GM06990 (cell line): ENCODE results near the gene IFITM1.

ENCODE experiments used
- DNase-seq: peaks from one replicate; pipeline ENCODE4 v3.0.0-alpha.2; 2011; ENCODE audit not compliant: insufficient read length; ENCODE audit errors: extremely low read depth
- H3K27me3 ChIP-seq: replicated peaks from 2 replicates; pipeline ENCODE4 v1.6.0; 2011; ENCODE audit warnings: low read length; ENCODE audit not compliant: control insufficient read depth, insufficient read depth
- H3K36me3 ChIP-seq: 2 replicates; pipeline ENCODE4 v1.5.1; 2011; ENCODE audit warnings: low read length; ENCODE audit not compliant: control insufficient read depth, insufficient read depth
- H3K4me3 ChIP-seq: replicated peaks from 2 replicates; pipeline ENCODE4 v1.5.1; 2011; ENCODE audit warnings: low read depth, mild to moderate bottlenecking, control low read depth, low read length
- TF ChIP-seq, protein P1 (sequence below): IDR thresholded peaks from 2 replicates; pipeline ENCODE4 v1.5.1; 2011; ENCODE audit warnings: low read length, control low read depth, mild to moderate bottlenecking, inconsistent platforms; ENCODE audit not compliant: insufficient read depth, poor library complexity, severe bottlenecking

IFITM1 gene

DNA sequence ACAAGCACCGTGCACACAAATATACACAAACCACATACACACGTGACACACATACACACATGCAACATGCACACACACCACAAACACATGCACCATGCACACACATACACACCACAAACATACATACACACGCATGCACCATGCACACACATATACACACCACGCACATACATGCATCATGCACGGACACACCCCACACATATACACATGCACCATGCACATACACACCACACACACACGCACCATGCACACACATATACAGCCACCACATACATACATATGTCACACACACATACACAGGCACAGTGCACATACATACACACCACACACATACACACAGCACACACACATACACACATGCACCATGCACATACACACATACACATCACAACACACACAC is 42.8 kb downstream of the IFITM1 start:
- H3K4me3 ChIP-seq, result no peak overlapping the region
- TF ChIP-seq, protein P1, sequence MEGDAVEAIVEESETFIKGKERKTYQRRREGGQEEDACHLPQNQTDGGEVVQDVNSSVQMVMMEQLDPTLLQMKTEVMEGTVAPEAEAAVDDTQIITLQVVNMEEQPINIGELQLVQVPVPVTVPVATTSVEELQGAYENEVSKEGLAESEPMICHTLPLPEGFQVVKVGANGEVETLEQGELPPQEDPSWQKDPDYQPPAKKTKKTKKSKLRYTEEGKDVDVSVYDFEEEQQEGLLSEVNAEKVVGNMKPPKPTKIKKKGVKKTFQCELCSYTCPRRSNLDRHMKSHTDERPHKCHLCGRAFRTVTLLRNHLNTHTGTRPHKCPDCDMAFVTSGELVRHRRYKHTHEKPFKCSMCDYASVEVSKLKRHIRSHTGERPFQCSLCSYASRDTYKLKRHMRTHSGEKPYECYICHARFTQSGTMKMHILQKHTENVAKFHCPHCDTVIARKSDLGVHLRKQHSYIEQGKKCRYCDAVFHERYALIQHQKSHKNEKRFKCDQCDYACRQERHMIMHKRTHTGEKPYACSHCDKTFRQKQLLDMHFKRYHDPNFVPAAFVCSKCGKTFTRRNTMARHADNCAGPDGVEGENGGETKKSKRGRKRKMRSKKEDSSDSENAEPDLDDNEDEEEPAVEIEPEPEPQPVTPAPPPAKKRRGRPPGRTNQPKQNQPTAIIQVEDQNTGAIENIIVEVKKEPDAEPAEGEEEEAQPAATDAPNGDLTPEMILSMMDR, result no peak
- DNase-seq, result no peak
- H3K36me3 ChIP-seq, result no peaks in the 10 kb centered on the region
- H3K27me3 ChIP-seq, result no peaks in the 10 kb centered on the region

DNA sequence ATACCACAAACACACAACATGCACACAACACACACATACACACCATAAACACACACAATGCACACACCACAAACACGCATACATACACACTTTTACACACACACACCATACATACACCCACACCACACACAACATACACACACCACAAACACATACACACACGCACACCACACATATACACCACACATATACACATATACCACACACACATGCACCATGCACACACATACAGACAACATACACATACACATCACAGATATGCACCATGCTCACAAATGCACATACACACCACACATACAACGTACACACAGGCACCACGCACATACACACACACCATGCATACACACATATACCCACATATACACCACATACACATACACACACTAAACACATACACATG is 43.7 kb downstream of the IFITM1 start:
- TF ChIP-seq, protein P1, result no peak
- no peak for DNase-seq
- no peaks in the 10 kb centered on the region for H3K36me3 ChIP-seq
- no peaks in the 10 kb centered on the region for H3K27me3 ChIP-seq
- no peak overlapping the region for H3K4me3 ChIP-seq

DNA sequence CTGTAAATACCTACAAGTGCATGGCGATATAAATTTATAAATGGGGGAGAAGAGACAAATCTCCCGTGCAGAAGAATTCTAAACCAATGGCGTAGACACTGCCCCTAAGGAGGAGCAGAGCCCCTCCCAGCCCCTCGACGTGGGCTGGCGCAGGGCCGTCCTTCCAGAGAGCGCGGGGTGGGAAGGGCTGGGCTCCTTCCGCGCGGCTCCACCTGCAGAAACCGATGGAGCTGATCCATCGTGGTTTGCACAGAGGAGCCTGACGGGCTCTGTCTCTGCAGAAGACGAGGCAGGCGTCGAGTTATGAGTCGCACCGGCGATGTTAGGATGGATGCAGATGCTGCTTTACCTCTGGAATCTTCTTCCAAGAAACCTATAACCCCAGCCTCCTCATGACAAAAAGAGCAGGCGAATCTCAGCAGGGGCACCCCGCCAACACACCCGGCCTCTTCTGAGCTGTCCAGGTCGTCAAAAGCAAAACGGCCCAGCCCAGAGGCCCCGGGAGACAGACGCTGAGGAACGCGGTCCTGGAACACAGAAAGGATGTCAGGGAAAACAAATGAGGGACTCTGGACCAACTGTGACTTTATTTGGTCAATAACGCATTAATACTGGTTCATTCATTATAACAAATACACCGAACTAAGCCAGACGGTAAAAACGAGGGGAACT is 44.4 kb downstream of the IFITM1 start:
- no peaks in the 10 kb centered on the region for H3K27me3 ChIP-seq
- TF ChIP-seq, protein P1, result no peak
- no peak overlapping the region for H3K4me3 ChIP-seq
- H3K36me3 ChIP-seq, result no peaks in the 10 kb centered on the region
- DNase-seq, result no peak

DNA sequence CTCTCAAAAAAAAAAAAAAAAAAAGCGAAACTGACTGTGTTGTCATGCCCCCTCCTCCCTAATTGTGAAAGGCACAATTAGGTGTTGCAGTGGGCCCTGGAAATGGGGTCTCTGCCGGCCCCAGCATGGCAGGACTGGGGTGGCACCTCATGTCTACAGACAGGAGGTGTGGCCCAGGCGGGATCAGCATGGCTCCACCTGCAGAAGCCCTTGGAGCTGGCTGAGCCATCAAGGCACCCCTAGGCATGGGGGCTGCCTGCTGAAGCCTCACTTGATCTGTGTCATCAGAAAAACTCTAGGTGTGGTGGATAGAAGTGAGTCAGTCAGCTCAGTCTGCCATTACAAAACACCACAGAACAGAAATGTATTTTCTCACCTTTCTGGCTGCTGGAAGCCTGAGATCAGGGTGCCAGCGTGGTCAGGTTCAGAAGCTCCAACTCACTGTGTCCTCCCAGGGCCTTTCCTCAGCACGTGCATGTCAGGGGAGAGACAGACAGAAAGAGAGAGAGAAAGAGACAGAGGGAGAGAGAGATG is 45.4 kb downstream of the IFITM1 start:
- DNase-seq, result no peak

DNA sequence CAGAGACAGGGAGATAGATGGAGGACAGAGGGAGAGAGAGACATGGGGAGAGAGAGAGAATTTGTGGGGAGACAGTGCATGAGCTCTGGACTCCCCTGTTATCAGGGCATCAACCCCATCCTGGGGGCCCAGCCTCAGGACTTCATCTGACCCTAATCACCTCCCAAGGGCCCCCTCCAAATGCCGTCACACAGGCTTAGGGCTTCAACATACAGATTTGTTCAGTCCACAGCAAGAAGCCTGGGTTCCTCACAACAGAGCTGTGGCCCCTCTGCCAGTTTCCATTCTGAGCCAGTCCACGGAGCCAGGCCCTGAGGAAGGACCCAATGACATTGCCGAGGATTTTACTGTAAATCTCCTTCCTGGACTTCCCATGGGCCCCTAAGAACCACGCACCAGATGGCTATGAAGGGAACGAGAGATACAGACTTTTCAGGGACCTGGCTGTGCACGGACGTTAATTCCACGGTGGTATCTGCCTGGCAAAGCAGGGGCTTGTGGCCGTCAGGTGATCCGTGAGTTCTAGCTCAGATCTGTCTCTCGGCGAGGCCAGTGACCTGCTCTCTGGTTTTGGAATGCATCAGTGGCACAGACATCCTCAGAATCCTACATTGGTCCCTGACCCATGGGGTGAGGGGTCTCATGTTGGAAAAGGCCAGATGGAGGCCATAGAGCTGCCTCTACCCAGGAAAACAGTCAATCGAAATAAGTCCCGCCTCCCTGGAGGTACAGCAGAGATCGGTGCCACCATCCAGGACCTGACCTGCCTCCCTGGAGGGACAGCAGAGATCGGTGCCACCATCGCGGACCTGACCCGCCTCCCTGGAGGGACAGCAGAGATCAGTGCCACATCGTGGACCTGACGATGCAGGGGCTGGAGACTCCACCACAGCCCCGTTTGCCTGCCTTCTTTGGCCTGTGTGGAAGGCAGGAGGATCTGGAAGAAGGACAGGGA is 46.8 kb downstream of the IFITM1 start:
- Histone ChIP-seq H3K36me3 (no peaks in the 10 kb centered on the region), H3K27me3 (no peaks in the 10 kb centered on the region; the same call in 1 of the 2 replicates), H3K4me3 (no peak overlapping the region)
- DNase-seq, result no peak
- TF ChIP-seq, protein P1, result no peak

More for the DNA sequence above, 45.4 kb downstream of the IFITM1 start:
- Histone ChIP-seq H3K36me3 (no peaks in the 10 kb centered on the region), H3K4me3 (no peak overlapping the region), H3K27me3 (no peaks in the 10 kb centered on the region)
- TF ChIP-seq, protein P1, result no peak
